HG03442 (cell line): ENCODE results near the gene ADCY5.

Source experiments
- ATAC-seq: cut with Tn5 transposase; IDR thresholded peaks from one replicate; pipeline ENCODE4 v1.9.1; 2021; ENCODE audit warnings: mild to moderate bottlenecking, moderate library complexity; ENCODE audit not compliant: unreplicated experiment

ADCY5 gene

GRCh38 chr3:123330441-123330991, 118.4 kb downstream of the ADCY5 start:
- ATAC-seq = no peak

- no peak for ATAC-seq
These were observed 119.1 kb downstream of the ADCY5 start for GRCh38 chr3:123329636-123330340.

- peak; percentile 69 for ATAC-seq
These were observed 119.8 kb downstream of the ADCY5 start for GRCh38 chr3:123328851-123329635.

- ATAC-seq = no peak
These were observed 120.7 kb downstream of the ADCY5 start for GRCh38 chr3:123327956-123328850.

- ATAC-seq = no peak
These were observed 121.4 kb downstream of the ADCY5 start for GRCh38 chr3:123327480-123327879.

- ATAC-seq = no peak
These were observed 122.4 kb downstream of the ADCY5 start for GRCh38 chr3:123326531-123326930.

GRCh38 chr3:123325766-123326256, 123.1 kb downstream of the ADCY5 start:
- no peak for ATAC-seq

GRCh38 chr3:123324880-123325765, 123.8 kb downstream of the ADCY5 start:
- no peak for ATAC-seq

- no peak for ATAC-seq
These were observed 125.1 kb downstream of the ADCY5 start for GRCh38 chr3:123323781-123324180.

GRCh38 chr3:123322866-123323265, 126.0 kb downstream of the ADCY5 start:
- no peak for ATAC-seq

GRCh38 chr3:123321806-123322205, 127.1 kb downstream of the ADCY5 start:
- ATAC-seq = no peak

GRCh38 chr3:123320221-123320620, 128.7 kb downstream of the ADCY5 start:
- no peak for ATAC-seq

GRCh38 chr3:123319760-123320159, 129.1 kb downstream of the ADCY5 start:
- no peak for ATAC-seq

- ATAC-seq = no peak
These were observed 130.5 kb downstream of the ADCY5 start for GRCh38 chr3:123318374-123318773.

GRCh38 chr3:123317716-123318115, 131.2 kb downstream of the ADCY5 start:
- no peak for ATAC-seq

GRCh38 chr3:123315271-123315595, 133.7 kb downstream of the ADCY5 start:
- no peak for ATAC-seq

- no peak for ATAC-seq
These were observed 134.3 kb downstream of the ADCY5 start for GRCh38 chr3:123314359-123315270.

GRCh38 chr3:123313889-123314288, 135.0 kb downstream of the ADCY5 start:
- ATAC-seq = no peak
